CD1c-positive myeloid dendritic cell (primary cell): ENCODE measurements around the gene PPM1J.

Experiments
- DNase-seq: peaks from one replicate; pipeline ENCODE4 v3.0.0-alpha.2; 2016; ENCODE audit errors: extremely low spot score

Gene PPM1J

GRCh38 chr1:112704934-112705627 lies 10.1 kb downstream of the PPM1J start:
- DNase-seq, result peak; percentile 83

- DNase-seq, result no peak
Observed at GRCh38 chr1:112704391-112704933, 10.7 kb downstream of the PPM1J start.

- DNase-seq, result no peak
Observed at GRCh38 chr1:112703706-112704105, 11.4 kb downstream of the PPM1J start.

GRCh38 chr1:112702420-112703261 lies 12.5 kb downstream of the PPM1J start:
- DNase-seq, result no peak

GRCh38 chr1:112702067-112702395 lies 13.1 kb downstream of the PPM1J start:
- DNase-seq, result no peak

- DNase-seq, result peak; percentile 33
Observed at GRCh38 chr1:112701227-112702066, 13.7 kb downstream of the PPM1J start.

- peak; percentile 87 for DNase-seq
Observed at GRCh38 chr1:112700290-112701226, 14.6 kb downstream of the PPM1J start.

- no peak for DNase-seq
Observed at GRCh38 chr1:112699425-112700144, 15.5 kb downstream of the PPM1J start.

GRCh38 chr1:112698366-112699310 lies 16.5 kb downstream of the PPM1J start:
- DNase-seq, result no peak

GRCh38 chr1:112697781-112698201 lies 17.3 kb downstream of the PPM1J start:
- no peak for DNase-seq

- DNase-seq, result no peak
Observed at GRCh38 chr1:112696578-112697314, 18.4 kb downstream of the PPM1J start.

- no peak for DNase-seq
Observed at GRCh38 chr1:112695276-112695675, 19.9 kb downstream of the PPM1J start.

GRCh38 chr1:112694363-112694929 lies 20.7 kb downstream of the PPM1J start:
- DNase-seq, result no peak

- DNase-seq, result no peak
Observed at GRCh38 chr1:112693821-112694220, 21.3 kb downstream of the PPM1J start.

GRCh38 chr1:112692681-112693080 lies 22.5 kb downstream of the PPM1J start:
- DNase-seq, result no peak

- no peak for DNase-seq
Observed at GRCh38 chr1:112689842-112690237, 25.3 kb downstream of the PPM1J start.

GRCh38 chr1:112689196-112689841 lies 25.8 kb downstream of the PPM1J start:
- no peak for DNase-seq

GRCh38 chr1:112688781-112689193 lies 26.3 kb downstream of the PPM1J start:
- DNase-seq, result no peak
